ENCODE data around the gene SRRD.

Gene SRRD

GRCh38 chr22:26484360-26484706 is 656 bp downstream of the SRRD start:
- no peak for DNase-seq

DNA sequence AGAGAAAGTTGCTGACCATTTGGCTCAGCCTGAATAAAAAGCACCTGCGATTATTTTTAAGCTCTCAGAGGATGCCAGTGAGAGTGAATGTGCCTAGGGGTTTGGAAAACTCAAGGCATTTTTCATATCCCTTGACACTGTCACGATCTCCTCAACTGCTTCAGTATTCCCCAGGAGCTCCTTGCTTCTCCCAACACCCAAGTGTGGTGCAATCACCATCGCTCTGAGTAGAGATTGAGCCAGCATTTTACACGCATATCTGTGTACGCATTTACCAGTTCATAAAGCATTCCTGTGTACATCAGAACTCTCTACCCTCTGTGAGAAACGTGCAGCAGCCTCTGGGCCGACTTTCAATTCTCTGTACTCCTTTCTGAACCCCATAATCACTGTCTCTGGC is 1.3 kb downstream of the SRRD start:
- no peak for DNase-seq

DNA sequence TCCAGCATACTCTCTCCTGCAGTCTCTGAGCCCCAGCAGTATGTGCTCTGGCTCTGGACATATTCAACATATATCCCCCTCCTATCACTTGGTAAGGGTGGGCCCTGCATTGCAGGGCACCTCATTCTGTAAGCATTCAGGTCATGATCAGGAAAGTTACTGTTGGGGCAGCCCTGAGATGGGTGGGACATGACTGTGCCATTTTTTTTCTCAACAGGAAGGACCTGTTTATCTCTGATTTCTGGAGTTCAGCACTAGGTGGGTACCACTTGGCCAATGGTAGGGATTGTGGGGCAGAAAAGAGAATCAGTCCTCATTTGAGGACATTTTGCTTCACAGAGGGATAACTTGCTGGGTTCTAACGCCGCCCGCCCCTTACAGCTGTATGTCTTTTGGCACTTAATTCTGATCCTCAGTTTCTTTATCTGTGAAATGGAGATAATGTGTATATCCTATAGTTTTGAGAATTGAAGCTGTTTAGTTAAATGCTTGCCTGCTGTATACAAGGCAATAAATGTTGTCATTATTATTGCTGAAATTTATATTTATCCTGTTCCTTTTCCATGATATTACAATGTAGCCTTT is 2.2 kb downstream of the SRRD start:
- DNase-seq, result no peak

- DNase-seq, result no peak
These were observed 2.7 kb downstream of the SRRD start for GRCh38 chr22:26486394-26486793.

GRCh38 chr22:26487996-26488395 is 4.3 kb downstream of the SRRD start:
- DNase-seq, result no peak

- no peak for DNase-seq
These were observed 5.9 kb downstream of the SRRD start for GRCh38 chr22:26489447-26490036.

GRCh38 chr22:26492220-26492619 is 8.5 kb downstream of the SRRD start:
- no peak for DNase-seq

GRCh38 chr22:26494506-26494905 is 10.8 kb downstream of the SRRD start:
- DNase-seq, result no peak

DNA sequence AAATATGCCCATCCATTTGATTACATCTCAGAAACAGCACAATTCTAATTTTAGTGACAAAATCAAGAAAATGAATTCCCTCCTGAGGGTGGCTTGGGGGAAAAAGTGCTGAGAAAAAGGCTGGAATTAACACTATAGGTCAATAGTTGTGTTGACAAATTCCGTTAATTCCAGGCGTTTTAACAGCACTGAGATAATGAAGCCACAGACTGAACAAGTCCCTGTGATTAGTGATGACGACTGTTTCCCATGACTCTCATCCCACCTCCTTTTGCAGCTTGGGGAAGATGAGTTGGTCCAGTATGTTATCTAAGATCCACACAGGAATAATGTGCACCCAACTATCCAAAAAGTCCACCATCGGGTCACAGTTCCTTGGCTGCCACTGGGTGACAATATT is 12.8 kb downstream of the SRRD start:
- no peak for DNase-seq

DNA sequence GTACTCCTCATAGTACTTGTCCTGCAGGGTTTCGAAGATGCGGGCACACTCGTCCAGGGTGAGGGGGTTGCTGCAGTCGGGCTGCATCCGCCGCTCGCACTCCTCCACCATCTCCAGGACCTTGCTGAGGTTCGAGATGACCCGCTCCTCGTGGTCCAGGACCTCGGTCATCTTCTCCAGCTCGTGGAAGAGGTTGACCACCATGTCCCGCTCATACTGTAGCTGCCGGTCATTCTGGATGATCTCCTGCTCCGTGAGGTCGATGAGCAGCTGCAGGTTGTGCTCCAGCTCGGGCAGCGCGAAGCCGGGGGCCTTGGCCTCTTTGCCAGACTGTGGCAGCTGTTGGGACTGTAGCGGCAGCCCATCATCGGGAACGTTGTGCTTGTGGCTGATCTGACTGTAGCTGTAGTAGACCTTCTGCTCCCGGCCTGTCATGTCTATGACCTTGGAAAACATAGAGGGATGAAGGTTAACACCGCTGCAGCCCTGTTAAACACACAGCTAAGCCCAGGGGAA is 15.6 kb downstream of the SRRD start:
- DNase-seq, result no peak

DNA sequence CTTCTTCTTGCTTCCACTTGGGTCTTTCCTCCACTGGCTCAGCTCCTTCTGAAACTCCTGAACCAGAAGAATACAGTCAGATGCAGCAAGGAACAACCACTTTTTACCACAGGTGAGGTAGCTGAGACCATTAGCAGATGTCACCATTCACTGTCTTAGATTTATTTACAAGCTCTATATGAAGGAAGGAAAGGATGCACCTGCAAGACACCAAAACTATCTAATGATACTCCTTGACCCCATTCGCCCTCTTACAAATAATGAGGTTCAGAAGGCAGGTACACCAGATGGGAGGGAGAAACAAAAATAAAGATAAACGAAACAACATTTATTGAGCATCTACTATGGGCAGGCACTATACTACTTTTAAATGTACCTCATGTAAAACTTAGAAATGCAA is 18.3 kb downstream of the SRRD start:
- DNase-seq, result no peak

DNA sequence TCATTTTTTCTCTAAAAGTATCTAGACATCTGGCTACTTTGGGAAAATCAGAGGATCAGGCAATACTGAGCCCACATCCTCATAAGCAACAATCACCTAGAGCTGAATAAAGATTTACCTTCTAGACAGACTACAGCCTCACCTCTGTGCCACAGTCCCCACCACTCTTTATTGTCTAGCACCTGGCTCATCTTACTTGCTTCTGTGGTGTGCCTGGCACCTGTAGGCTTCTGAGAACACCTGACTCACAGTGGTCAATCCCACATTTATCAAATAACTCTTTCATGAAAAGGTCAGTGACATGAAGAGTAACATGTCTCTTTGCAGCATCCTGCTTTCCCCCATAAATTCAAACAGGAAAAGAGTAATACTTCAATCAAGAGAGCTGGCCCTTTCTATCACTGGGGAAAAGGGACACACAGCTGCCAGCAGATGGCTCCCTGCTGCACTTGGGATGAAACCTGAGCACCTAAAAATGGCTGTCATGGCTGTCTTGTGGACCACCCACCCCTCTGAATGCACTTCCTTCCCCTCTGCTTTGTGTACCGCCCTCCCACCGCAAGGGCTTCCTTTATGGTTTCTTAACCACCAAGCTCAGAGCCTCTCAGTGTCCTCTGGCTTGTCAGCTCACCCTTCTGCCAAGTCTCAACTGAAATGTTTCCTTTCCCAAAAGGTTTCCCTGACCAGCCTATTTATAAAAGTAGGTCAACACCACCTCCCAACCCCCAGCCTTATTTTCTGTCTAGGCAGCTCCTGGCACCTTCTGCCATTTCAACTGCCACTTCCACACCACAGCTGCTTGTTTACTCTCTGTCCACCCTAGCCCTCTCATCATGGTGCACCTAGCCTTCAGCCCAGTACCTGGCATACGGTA is 19.2 kb downstream of the SRRD start:
- peak; percentile 50 for DNase-seq

DNA sequence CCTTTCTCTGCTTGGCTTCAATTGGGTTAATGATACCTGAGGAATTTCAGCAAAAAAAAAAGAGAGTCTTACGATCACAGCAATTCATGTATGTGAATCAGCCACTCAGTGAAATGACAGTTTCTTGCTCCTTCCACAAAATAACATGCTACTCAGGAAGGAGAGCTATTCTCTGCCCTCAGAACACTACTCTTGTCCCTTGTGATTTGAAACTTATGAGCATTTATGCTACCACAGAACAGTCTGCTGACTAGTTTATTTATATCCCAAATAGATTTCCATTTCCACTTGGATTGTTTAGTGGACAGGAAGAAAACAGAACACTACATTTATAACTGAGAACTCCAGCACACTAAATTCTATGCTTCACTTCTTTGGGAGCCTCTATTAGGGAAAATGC is 20.1 kb downstream of the SRRD start:
- no peak for DNase-seq

GRCh38 chr22:26508148-26508547 is 24.5 kb downstream of the SRRD start:
- no peak for DNase-seq

DNA sequence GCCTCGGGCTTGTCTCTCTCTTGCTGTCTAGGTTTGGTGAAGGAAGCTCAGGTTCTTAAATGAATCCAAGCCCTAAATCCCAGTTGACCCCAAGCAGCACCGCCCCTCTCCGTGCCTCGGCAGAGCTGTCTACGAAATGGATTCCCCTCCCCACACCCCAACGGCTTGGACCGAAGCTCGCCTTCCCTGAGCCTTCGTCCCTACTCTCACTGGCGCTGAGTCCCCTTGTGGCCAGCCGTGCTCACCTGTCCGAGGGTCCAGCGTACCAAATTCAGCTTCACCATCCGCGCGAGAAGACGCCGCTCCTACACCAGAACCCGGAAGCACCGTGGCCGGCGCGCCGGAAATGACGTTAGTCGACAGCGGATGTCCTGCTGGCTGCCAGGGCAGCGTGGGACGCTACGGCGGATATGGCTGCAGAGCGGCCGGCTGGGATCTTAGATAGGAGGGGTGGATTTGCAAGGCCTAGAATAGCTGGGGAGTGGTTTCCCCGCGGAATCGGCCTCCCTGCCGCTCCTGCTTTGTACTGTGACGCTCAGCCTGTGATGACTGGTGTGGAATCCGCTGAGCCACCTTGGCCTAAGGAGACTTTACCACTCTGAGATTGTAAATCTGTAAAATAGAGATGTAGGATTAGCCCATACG is 28.6 kb downstream of the SRRD start, which contains the start of gene TFIP11:
TFIP11 (minus strand) TSS at position 325 of the 645 bp plus-strand sequence. CDS start 2,201 bp downstream, outside the sequence.
- peak; percentile 96 for DNase-seq

DNA sequence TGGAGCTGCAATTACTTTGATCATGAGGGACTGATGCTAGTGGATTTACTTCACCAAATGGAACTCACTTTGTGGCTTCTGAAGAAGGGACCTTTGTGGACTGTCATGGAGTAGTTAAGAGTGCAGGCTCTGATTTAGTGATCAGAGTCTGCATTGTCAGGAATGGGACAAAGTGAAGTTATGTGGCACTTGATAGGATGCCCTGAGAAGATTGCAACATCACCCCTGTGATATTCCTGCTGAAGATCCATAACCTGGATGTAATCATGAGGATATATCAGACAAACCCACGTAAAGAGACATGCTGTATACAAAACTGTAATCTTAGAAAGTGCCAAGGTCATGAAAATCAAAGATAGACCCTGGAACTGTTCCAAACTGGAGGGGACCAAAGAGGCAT is 30.2 kb downstream of the SRRD start:
- no peak for DNase-seq

DNA sequence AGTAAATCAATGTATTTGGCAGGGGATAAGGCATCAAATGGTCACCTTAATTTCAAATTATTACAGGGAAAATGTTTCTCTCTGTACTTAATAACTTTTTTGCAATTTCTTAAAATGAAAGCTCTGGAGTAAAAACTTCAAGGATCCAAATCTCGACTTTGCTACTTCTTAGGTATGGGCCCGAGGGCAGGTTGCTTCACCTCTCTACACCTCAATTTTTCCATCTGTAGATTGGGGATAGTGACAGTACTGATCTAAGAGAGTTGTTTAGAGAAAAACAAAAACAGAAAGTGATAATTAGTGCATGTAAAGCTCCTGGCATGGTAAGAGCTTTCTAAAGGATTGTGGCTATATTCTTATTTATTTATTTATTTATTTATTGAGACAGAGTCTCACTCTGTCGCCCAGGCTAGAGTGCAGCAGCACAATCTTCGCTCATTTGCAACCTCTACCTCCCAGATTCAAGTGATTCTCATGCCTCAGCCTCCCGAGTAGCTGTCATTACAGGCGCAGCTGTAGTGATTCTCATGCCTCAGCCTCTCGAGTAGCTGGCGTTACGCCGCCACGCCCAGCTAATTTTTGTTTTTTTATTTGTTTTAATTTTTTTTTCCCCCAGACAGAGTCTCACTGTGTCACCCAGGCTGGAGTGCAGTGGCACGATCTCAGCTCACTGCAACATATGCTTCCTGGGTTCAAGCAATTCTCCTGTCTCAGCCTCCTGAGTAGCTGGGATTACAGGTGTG is 30.9 kb downstream of the SRRD start:
- DNase-seq, result no peak

GRCh38 chr22:26515931-26516330 is 32.3 kb downstream of the SRRD start:
- no peak for DNase-seq

- no peak for DNase-seq
These were observed 32.8 kb downstream of the SRRD start for GRCh38 chr22:26516503-26516902.

DNA sequence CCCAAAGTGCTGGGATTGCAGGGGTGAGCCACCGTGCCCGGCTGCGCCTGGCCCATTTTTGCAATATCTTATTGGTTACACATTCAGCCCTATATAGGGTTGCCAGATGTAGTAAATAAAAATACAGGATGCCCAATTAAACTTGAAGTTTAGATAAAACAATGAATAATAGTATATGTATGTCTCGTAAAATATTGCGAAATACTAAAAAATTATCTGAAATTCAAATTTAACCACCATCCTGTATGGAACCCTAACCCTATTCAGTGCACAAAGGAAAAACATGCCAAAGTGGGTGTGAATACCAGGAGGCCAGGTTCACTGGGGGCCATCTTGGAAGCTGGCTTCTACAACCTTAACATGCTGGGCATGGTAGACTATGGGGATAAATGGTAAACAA is 33.8 kb downstream of the SRRD start:
- no peak for DNase-seq

DNA sequence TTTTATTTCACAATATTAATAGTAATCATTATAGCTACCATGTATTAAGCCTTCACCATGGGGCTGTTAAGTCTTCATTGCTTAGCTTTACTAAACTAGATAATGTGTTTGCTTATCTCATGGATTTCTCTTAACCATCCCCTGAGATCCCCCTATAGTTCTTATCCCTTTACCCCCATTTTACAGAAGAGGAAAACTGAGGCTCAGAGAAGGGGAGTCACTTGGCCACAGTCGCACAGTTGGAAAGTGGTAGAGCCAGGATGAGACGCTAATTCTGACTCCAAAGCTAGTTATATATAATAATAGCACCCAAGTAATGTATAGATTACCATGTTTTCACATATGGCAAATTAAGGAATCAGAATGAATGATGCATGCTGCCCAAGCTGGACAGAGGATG is 38.3 kb downstream of the SRRD start:
- no peak for DNase-seq

DNA sequence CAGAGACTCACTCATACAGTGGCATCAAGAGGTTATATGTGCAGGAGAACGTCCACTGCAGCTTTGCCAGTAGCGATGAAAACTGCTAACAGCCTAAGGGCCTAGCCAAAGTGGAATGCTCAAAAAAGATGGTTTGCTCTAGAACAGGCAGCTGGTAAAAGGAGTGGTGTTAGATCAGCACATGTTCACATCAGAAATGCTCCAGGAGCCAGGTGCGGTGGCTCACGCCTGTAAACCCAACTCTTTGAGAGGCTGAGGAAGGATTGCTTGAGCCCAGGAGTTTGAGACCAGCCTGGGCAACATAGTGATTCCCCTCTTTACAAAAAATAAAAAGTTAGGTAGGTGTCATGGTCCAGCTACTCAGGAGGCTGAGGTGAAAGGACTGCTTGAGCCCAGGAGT is 38.9 kb downstream of the SRRD start:
- no peak for DNase-seq

DNA sequence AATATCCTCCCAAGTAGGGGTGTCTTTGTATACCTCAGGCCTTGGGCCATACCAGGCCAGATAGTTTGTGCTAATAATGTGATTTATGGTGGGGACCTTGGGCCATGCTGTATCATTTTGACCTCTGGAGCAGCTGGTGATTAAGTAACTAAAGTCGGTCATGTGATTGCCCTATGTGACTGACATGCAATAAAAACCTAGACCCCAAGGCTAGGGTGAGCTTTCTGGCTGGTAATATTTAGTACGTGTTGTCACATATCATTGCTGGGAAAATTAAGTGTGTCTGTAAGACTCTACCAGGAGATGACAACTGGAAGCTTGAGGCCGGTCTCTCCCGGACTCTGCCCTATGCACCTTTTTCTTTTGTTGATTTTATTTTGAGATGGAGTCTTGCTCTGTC is 41.2 kb downstream of the SRRD start:
- no peak for DNase-seq
